Adrenal gland (tissue), 5 donors: ENCODE measurements around the gene MAPK1.

Source experiments
- CTCF ChIP-seq, 6 experiments: fragments of 450-650 bp in 4 of 6; fragments of 200-600 bp in 2 of 6; sonication (generic) in 1 of 6; IDR thresholded peaks; 1 replicate in 5 of 6; 2 replicates in 1 of 6; pipeline versions ENCODE4 v1.5.1 to v1.8.0; 2016 to 2021; ENCODE audit warnings: antibody characterized with exemption in 6 of 6, mild to moderate bottlenecking in 2 of 6, moderate library complexity in 1 of 6
- POLR2A ChIP-seq, 2 donors: fragments of 450-650 bp; IDR thresholded peaks; one replicate each; pipeline ENCODE4 v1.6.1; 2017; ENCODE audit warnings: antibody characterized with exemption in 2 of 2, mild to moderate bottlenecking in 2 of 2, moderate library complexity in 1 of 2
- donor health status: DM: no; HTN: no; CAD: no.

- TF ChIP-seq CTCF (IDR thresholded peaks at IDR 0.05) (no peak), POLR2A (IDR thresholded peaks at IDR 0.05) (no peak)
These were observed 31.0 kb upstream of the MAPK1 start for GRCh38 chr22:21898354-21898896.
